ENCODE data around the gene MAP2K7. TPM values are rescaled to one million over a fixed set of nuclear protein-coding genes. Genes with fewer than 3 reads are reported as not detected.

MAP2K7 gene
- total RNA-seq, 4 donors from 2014 or later, result 23.1 to 47.8 (median 30.9) TPM

- H3K4me3 ChIP-seq (ENCODE audit: low read depth, poor library complexity, severe bottlenecking), result no peak overlapping the region
- no peak for DNase-seq (ENCODE audit: low spot score in 2 of 2)
- intact Hi-C loops (cut with DNase I; ENCODE audit: low total_unique reads), result no loop called here
- WGBS, 2 donors, result 77 to 78% methylated on average over 13 of the region's 13 CpGs
- TF ChIP-seq POLR2A (IDR thresholded peaks at IDR 0.05) (no peak), CTCF (IDR thresholded peaks at IDR 0.05) (no peak)
Measured at GRCh38 chr19:7961920-7962626, 58.4 kb downstream of the MAP2K7 start.

- 83 to 89% methylated on average over 22 of the region's 22 CpGs for WGBS, 2 donors
- intact Hi-C loops (cut with DNase I; ENCODE audit: low total_unique reads), result no loop called here
- no peak for DNase-seq (ENCODE audit: low spot score in 2 of 2)
- no peak overlapping the region for H3K4me3 ChIP-seq (ENCODE audit: low read depth, poor library complexity, severe bottlenecking)
- TF ChIP-seq CTCF (IDR thresholded peaks at IDR 0.05), result no peak
- TF ChIP-seq POLR2A (IDR thresholded peaks at IDR 0.05), result no peak
Measured at GRCh38 chr19:7962644-7963268, 59.1 kb downstream of the MAP2K7 start.

- no peak for TF ChIP-seq POLR2A (IDR thresholded peaks at IDR 0.05)
- TF ChIP-seq CTCF (IDR thresholded peaks at IDR 0.05), result no peak
- H3K4me3 ChIP-seq (ENCODE audit: low read depth, poor library complexity, severe bottlenecking), result no peak overlapping the region
- intact Hi-C loops (cut with DNase I; ENCODE audit: low total_unique reads), result no loop called here
- 91 to 95% methylated on average over 20 to 25 of the region's 25 CpGs for WGBS, 2 donors
- DNase-seq (ENCODE audit: low spot score in 2 of 2), result no peak
Measured at GRCh38 chr19:7963566-7963965, 59.9 kb downstream of the MAP2K7 start.

Other genes starting within 250 kb of the MAP2K7 start
- not detected for gene RETN, start 234.8 kb upstream of the MAP2K7 start, total RNA-seq
- gene MCEMP1, start 226.8 kb upstream of the MAP2K7 start, total RNA-seq, result not detected
- 100 to 1,000 TPM; 115 to 197 (median 143) TPM for gene TRAPPC5, start 223.0 kb upstream of the MAP2K7 start, total RNA-seq
- gene FCER2, start 201.7 kb upstream of the MAP2K7 start, total RNA-seq, result not detected
- gene CLEC4G, start 171.8 kb upstream of the MAP2K7 start, total RNA-seq, result 1 to 10 TPM in 1 of 4 donors, under 1 TPM in 1, not detected in 2; 0.36 to 2.3 TPM
- 1 to 10 TPM in 2 of 4 donors, under 1 TPM in 2; 0.55 to 2.1 (median 1.4) TPM for gene CD209, start 156.3 kb upstream of the MAP2K7 start, total RNA-seq
- not detected for gene CLEC4M, start 140.6 kb upstream of the MAP2K7 start, total RNA-seq
- 10 to 100 TPM; 16.2 to 23.3 (median 20.0) TPM for gene EVI5L, start 73.7 kb upstream of the MAP2K7 start, total RNA-seq
- under 1 TPM; 0.72 to 0.93 (median 0.83) TPM for gene PRR36, start 29.5 kb upstream of the MAP2K7 start, total RNA-seq
- 10 to 100 TPM; 27.3 to 31.8 (median 29.8) TPM for gene LRRC8E, start 15.4 kb upstream of the MAP2K7 start, total RNA-seq
- gene TGFBR3L, start 11.0 kb downstream of the MAP2K7 start, total RNA-seq, result 1 to 10 TPM in 3 of 4 donors, not detected in 1; 1.5 to 3.7 (median 2.1) TPM
- gene SNAPC2, start 16.5 kb downstream of the MAP2K7 start, total RNA-seq, result 10 to 100 TPM; 15.7 to 26.4 (median 24.6) TPM
- 1 to 10 TPM; 4.0 to 4.8 (median 4.0) TPM for gene CTXN1, start 22.3 kb downstream of the MAP2K7 start, total RNA-seq
- 100 to 1,000 TPM in 1 of 4 donors, 10 to 100 TPM in 3; 36.8 to 119 (median 51.7) TPM for gene TIMM44, start 39.8 kb downstream of the MAP2K7 start, total RNA-seq
- gene ELAVL1, start 101.8 kb downstream of the MAP2K7 start, total RNA-seq, result 10 to 100 TPM; 24.8 to 49.2 (median 30.9) TPM
- gene CCL25, start 148.9 kb downstream of the MAP2K7 start, total RNA-seq, result under 1 TPM in 1 of 4 donors, not detected in 3; 0.81 TPM
- 1 to 10 TPM in 1 of 4 donors, under 1 TPM in 1, not detected in 2; 0.04 to 2.1 TPM for gene FBN3, start 245.7 kb downstream of the MAP2K7 start, total RNA-seq

Data from lower leg skin (tissue), 4 donors.